ENCODE data around the gene TRNP1. TPM values are rescaled to one million over a fixed set of nuclear protein-coding genes. Genes with fewer than 3 reads are reported as not detected.

TRNP1 gene
- total RNA-seq, 6 experiments from 2014 or later: 2.0 to 24.8 (median 6.7) TPM

- no peak overlapping the region for H3K27ac ChIP-seq
- no peak for ATAC-seq
These were observed 12.4 kb downstream of the TRNP1 start for GRCh38 chr1:27005648-27006496.

DNA sequence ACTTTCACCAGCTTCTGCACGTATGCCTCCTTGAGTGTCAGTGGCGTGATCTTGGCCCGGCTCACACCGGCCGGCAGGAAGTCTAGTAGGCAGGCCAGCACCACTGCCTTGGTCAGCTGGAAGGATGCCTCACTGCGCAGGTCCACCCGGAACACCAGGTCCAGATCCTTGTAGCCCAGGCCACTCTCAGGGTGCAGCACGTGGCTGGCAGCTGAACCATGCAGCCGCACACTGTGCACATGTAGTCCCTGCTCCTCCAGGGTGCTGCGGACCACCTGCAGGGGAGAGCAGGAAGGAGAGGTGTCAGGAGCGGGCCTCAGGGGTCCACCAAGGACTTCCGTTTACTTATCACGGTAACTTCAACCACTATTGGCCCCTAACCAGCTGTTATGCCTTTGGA lies 13.2 kb downstream of the TRNP1 start:
- WGBS (ENCODE audit: insufficient coverage, low coverage, low lambda C conversion rate, missing lambda C conversion rate): 78% methylated on average over 3 of the region's 13 CpGs
- Histone ChIP-seq H3K4me3 (no peak overlapping the region), H3K27me3 (no peaks in the 10 kb centered on the region), H3K27ac (no peak overlapping the region), H3K9me3 (no peaks in the 10 kb centered on the region), H3K36me3 (no peaks in the 10 kb centered on the region), H3K4me1 (no peaks in the 10 kb centered on the region)
- no peak for ATAC-seq
- TF ChIP-seq POLR2A (IDR thresholded peaks at IDR 0.05) (no peak), CTCF (IDR thresholded peaks at IDR 0.05) (no peak)
- intact Hi-C loops (cut with DNase I): no loop called here
- no peak for DNase-seq

More at GRCh38 chr1:27005648-27006496, 12.4 kb downstream of the TRNP1 start:
- WGBS (ENCODE audit: insufficient coverage, low coverage, low lambda C conversion rate, missing lambda C conversion rate): 97% methylated on average over 13 of the region's 48 CpGs
- H3K4me3 ChIP-seq: no peak overlapping the region
- TF ChIP-seq POLR2A (IDR thresholded peaks at IDR 0.05) (no peak), CTCF (IDR thresholded peaks at IDR 0.05) (no peak)
- H3K9me3 ChIP-seq: no peaks in the 10 kb centered on the region
- H3K27me3 ChIP-seq: no peaks in the 10 kb centered on the region
- no peaks in the 10 kb centered on the region for H3K4me1 ChIP-seq
- H3K36me3 ChIP-seq: no peaks in the 10 kb centered on the region
- no peak for DNase-seq
- intact Hi-C loops (cut with DNase I): no loop called here

DNA sequence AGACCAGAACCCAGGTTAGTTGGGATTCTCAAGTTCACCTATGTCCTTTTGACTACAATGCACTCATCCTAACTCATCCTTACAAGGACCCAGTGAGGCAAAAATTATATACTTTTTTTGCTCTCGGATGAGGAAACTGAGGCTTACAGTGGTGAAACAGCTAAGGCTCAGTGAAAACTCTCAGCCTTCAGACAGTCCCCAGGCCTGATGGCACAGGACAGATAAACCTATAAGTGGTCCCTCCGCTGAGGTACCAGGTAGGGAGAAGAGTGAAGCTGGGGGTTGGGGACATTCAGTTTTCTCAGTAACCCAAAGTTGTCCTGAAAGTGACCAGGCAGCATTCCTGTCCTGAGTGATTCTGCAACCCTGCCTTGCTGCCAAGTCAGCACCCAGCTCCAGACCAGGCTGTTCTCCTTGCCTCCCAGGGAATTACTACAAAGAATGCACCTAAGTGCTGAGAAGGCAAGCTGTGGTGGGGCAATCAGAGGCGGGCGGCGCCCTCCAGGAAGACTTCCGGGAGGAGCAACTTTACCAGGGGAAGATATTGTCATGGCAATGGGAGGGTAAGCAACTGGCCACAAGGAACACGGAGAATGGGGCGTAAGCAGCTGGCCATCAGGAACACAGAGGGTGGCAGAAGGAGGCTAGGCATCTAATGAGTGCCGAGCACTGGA lies 14.6 kb downstream of the TRNP1 start:
- intact Hi-C loops (cut with DNase I): no loop called here
- H3K36me3 ChIP-seq: no peaks in the 10 kb centered on the region
- no peak overlapping the region for H3K27ac ChIP-seq
- ATAC-seq (no peak), DNase-seq (no peak)
- no peaks in the 10 kb centered on the region for H3K27me3 ChIP-seq
- no peaks in the 10 kb centered on the region for H3K9me3 ChIP-seq
- TF ChIP-seq POLR2A (IDR thresholded peaks at IDR 0.05) (no peak), CTCF (IDR thresholded peaks at IDR 0.05) (no peak)
- no peaks in the 10 kb centered on the region for H3K4me1 ChIP-seq
- H3K4me3 ChIP-seq: no peak overlapping the region
- WGBS (ENCODE audit: insufficient coverage, low coverage, low lambda C conversion rate, missing lambda C conversion rate): 80% methylated on average over 7 of the region's 9 CpGs

- Histone ChIP-seq H3K27ac (no peak overlapping the region), H3K36me3 (no peaks in the 10 kb centered on the region), H3K27me3 (no peaks in the 10 kb centered on the region), H3K9me3 (no peaks in the 10 kb centered on the region), H3K4me1 (no peaks in the 10 kb centered on the region), H3K4me3 (no peak overlapping the region)
- TF ChIP-seq POLR2A (IDR thresholded peaks at IDR 0.05): no peak
- no peak for TF ChIP-seq CTCF (IDR thresholded peaks at IDR 0.05)
- DNase-seq: no peak
- no peak for ATAC-seq
- WGBS (ENCODE audit: insufficient coverage, low coverage, low lambda C conversion rate, missing lambda C conversion rate): 100% methylated on average over 1 of the region's 6 CpGs
- intact Hi-C loops (cut with DNase I): no loop called here
These were observed 16.2 kb downstream of the TRNP1 start for GRCh38 chr1:27009601-27010197.

Measured in right lobe of liver (tissue), 6 donors.